Ovary (tissue), 9 donors: ENCODE measurements around the gene ENTPD7. TPM values are rescaled to one million over a fixed set of nuclear protein-coding genes. Genes with fewer than 3 reads are reported as not detected.

Source experiments
- DNase-seq, 5 donors: peaks; one replicate each; pipeline ENCODE4 v3.0.0-alpha.2; 2019 to 2020
- H3K27ac ChIP-seq, 2 donors: fragments of 200-600 bp; one replicate each; pipeline versions ENCODE4 v1.5.1 to v1.8.0; 2019 to 2022
- H3K27me3 ChIP-seq: fragments of 200-600 bp; one replicate; pipeline ENCODE4 v1.8.0; 2022
- H3K36me3 ChIP-seq: fragments of 200-600 bp; sonication (generic); one replicate; pipeline ENCODE4 v1.5.1; 2019
- H3K4me1 ChIP-seq: one replicate; pipeline ENCODE4 v1.8.1; 2013; ENCODE audit warnings: mild to moderate bottlenecking, moderate library complexity; ENCODE audit not compliant: insufficient read depth
- H3K4me3 ChIP-seq: fragments of 200-600 bp; sonication (generic); one replicate; pipeline ENCODE4 v1.5.1; 2017
- H3K9me3 ChIP-seq, 2 donors: fragments of 200-600 bp in 1 of 2; sonication (generic) in 1 of 2; one replicate each; pipeline versions ENCODE4 v1.5.1 to v1.8.1; 2013 to 2019; ENCODE audit warnings: mild to moderate bottlenecking in 1 of 2, moderate library complexity in 1 of 2
- EP300 ChIP-seq: sonication (generic); formaldehyde crosslinking; IDR thresholded peaks from one replicate; pipeline ENCODE4 v1.6.1; 2017; ENCODE audit warnings: antibody characterized with exemption
- POLR2A ChIP-seq: fragments of 450-650 bp; IDR thresholded peaks from one replicate; pipeline ENCODE4 v1.6.1; 2017; ENCODE audit warnings: antibody characterized with exemption, mild to moderate bottlenecking, moderate library complexity
- WGBS, 3 donors: extraction: QIAGEN DNeasy Blood & Tissue Kit in 1 of 3; methylation state at CpG; one replicate each; pipeline versions ENCODE4 v1.1.5 to v1.1.7; 2013 to 2017; 5-methylcytosine and 5-hydroxymethylcytosine counted together
- intact Hi-C, 4 donors: fragments of 100-400 bp; cut with DNase I; formaldehyde crosslinking; loops; one replicate each; pipeline versions ENCODE4 v1.11.0 to v1.15.1; 2022 to 2023
- polyA plus RNA-seq, 2 donors: library from polyadenylated mRNA; stranded (reverse); fragments of 200-250 nt in 1 of 2; fragments of 350-450 nt in 1 of 2; fragmentation: Illumina TruSeq in 1 of 2; extraction: RNeasy Lipid Tissue Mini Kit (QIAGEN cat#74804) in 1 of 2; gene quantifications; one replicate each; pipeline ENCODE4 v1.2.3, GENCODE V29; 2013 to 2014
- total RNA-seq, 7 donors: library from RNA; depleted of rRNA in 2 of 7; stranded (reverse); fragments of >200 nt in 2 of 7; fragmentation: NEBNext Ultra II Directional in 3 of 7; extraction: Animal tissue kit (Norgen Biotek cat#: 25700) in 3 of 7; gene quantifications; one replicate each; pipeline versions ENCODE4 v1.1.0 to v1.2.4, GENCODE V29; 2016 to 2023
- TF ChIP-seq, protein P1 (sequence below), 3 donors: fragments of 450-650 bp in 2 of 3; fragments of 200-600 bp in 1 of 3; IDR thresholded peaks; one replicate each; pipeline versions ENCODE4 v1.5.1 to v1.8.0; 2016 to 2022; ENCODE audit warnings: antibody characterized with exemption in 3 of 3, mild to moderate bottlenecking in 1 of 3
- donor health status: DM: no; HTN: no; CAD: no; lungs with moderate emphysema.
- donor health status: DM: no; HTN: no; CAD: no.
- donor health status: Bipolar disorder and iron deficiency.
- donor health status: DM: yes; HTN: yes; CAD: no.
- donor health status: DM: no; HTN: no; CAD: no.
- donor health status: DM: yes; HTN: yes; CAD: no.

Gene ENTPD7
- total and polyA plus RNA-seq, 9 donors: 1.1 to 8.8 (median 5.3) TPM

DNA sequence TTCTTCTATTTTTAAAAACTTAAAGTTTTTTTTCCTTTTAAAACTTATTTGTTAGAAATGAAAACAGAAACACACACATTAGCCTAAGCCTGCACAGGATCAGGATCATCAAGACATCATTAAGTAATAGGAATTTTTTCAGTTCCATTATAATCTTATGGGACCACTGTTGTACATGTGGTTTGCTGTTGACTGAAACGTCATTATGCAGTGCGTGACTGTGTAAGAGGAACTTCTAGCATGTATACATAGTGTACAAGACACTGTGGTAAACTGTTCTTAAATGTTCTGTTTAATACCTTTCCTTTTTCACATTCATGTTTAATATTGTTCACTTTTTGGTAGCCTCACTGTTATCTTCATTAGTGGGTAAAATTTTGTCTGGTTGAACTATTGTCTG is 12.1 kb downstream of the ENTPD7 start:
- intact Hi-C loops: no loop called here
- 91 to 95% (median 92%) methylated on average over 2 of the region's 2 CpGs for WGBS, 3 donors
- Histone ChIP-seq H3K36me3 (no peaks in the 10 kb centered on the region), H3K9me3 (no peaks in the 10 kb centered on the region), H3K4me3 (no peak overlapping the region), H3K27ac (no peak overlapping the region), H3K4me1 (no peaks in the 10 kb centered on the region), H3K27me3 (no peaks in the 10 kb centered on the region)
- no peak for DNase-seq
- TF ChIP-seq, protein P1, sequence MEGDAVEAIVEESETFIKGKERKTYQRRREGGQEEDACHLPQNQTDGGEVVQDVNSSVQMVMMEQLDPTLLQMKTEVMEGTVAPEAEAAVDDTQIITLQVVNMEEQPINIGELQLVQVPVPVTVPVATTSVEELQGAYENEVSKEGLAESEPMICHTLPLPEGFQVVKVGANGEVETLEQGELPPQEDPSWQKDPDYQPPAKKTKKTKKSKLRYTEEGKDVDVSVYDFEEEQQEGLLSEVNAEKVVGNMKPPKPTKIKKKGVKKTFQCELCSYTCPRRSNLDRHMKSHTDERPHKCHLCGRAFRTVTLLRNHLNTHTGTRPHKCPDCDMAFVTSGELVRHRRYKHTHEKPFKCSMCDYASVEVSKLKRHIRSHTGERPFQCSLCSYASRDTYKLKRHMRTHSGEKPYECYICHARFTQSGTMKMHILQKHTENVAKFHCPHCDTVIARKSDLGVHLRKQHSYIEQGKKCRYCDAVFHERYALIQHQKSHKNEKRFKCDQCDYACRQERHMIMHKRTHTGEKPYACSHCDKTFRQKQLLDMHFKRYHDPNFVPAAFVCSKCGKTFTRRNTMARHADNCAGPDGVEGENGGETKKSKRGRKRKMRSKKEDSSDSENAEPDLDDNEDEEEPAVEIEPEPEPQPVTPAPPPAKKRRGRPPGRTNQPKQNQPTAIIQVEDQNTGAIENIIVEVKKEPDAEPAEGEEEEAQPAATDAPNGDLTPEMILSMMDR (IDR thresholded peaks at IDR 0.05): no peak
- TF ChIP-seq POLR2A (no peak), EP300 (no peak)

DNA sequence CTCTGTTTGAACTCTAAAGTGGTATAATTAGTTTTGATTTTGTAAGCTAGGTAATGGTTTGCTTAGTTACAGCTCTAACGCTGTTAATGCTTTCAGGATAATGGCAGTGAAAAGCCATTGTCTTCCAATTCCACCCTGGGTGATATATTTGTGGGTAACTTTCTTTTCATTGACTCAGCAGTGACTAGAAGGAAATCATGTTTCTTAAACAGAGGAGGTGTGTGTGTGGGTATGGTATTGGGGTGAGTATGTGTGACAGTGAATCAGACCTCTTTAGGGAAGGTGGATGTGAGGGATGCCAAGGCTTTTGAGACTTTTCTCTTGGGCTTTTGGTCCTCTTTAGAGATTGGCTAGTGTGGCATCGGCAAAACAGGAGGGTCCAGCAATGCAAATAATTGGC is 13.6 kb downstream of the ENTPD7 start:
- no peaks in the 10 kb centered on the region for H3K4me1 ChIP-seq
- DNase-seq: no peak
- no peak overlapping the region for H3K4me3 ChIP-seq
- H3K9me3 ChIP-seq: no peaks in the 10 kb centered on the region
- no peak for TF ChIP-seq EP300
- no peaks in the 10 kb centered on the region for H3K27me3 ChIP-seq
- WGBS, 3 donors: 96 to 98% (median 96%) methylated on average over 2 of the region's 2 CpGs
- no peaks in the 10 kb centered on the region for H3K36me3 ChIP-seq
- intact Hi-C loops: no loop called here
- no peak overlapping the region for H3K27ac ChIP-seq

DNA sequence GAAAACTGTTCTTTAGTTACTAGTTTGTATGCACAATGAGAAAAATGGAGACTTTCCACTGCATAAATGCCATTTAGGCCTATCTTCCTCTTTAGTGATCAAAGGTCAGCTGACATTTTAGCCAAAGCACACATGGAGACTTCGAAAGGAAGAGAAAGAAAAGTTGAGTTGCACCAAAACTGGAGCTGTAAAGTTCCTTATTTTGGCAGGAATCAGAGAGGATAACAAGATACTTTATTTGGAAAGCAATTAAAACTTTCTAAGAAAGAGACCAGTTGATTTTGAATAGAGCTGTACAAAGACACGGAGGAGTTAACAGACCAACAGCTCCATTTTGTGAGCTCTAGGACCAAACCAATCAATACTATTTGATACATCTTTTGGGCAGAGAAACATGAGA is 14.2 kb downstream of the ENTPD7 start:
- TF ChIP-seq POLR2A (no peak), EP300 (no peak)
- TF ChIP-seq, protein P1 (IDR thresholded peaks at IDR 0.05): no peak
- 48 to 50% (median 49%) methylated on average over 2 of the region's 2 CpGs for WGBS, 3 donors

DNA sequence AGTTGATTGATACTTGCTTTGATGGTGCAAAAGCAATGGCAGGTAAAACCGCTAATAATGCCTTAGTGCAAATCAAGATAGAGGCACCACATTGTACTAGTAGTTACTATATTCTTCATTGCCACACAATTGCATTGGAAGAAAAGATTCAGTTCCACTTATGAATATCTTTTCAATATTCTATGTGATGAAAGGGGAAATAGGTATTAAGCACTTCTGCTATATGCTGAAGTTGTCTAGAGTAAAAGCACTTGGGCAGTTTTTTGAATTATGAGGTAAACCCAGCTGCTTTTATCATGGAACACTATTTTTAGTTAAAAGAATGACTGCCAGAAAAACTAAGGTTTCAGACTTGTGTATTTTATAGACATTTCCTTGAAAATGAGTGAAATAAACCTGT is 15.5 kb downstream of the ENTPD7 start:
- intact Hi-C loops: no loop called here
- Histone ChIP-seq H3K4me1 (no peaks in the 10 kb centered on the region), H3K27ac (no peak overlapping the region), H3K27me3 (no peaks in the 10 kb centered on the region), H3K9me3 (no peaks in the 10 kb centered on the region), H3K36me3 (no peaks in the 10 kb centered on the region), H3K4me3 (no peak overlapping the region)
- TF ChIP-seq POLR2A (no peak), EP300 (no peak)
- TF ChIP-seq, protein P1 (IDR thresholded peaks at IDR 0.05): no peak
- DNase-seq: no peak
- 86 to 97% (median 91%) methylated on average over 1 of the region's 1 CpG for WGBS, 3 donors

More for the DNA sequence above, 14.2 kb downstream of the ENTPD7 start:
- Histone ChIP-seq H3K27me3 (no peaks in the 10 kb centered on the region), H3K36me3 (no peaks in the 10 kb centered on the region), H3K27ac (no peak overlapping the region), H3K4me1 (no peaks in the 10 kb centered on the region), H3K9me3 (no peaks in the 10 kb centered on the region), H3K4me3 (no peak overlapping the region)
- DNase-seq: no peak
- intact Hi-C loops: no loop called here

DNA sequence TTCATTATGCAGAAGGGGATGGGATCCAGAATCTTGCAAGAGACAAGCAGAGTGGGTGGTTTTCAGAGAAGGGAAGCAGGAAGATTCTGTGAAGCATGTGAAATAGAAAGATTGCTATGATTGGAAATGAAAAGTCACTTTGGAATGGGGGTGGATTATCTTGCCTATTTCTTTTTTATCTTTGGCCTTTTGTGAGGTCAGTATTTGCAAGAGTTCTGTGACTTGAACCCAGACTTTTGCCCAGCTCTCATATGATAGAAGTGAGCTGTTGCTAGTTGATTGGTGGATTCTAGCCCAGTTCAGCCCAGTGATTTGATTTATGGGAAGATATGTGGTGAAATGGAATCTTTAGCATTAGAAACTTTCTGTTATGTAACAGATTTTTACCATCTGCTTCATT is 17.1 kb downstream of the ENTPD7 start:
- intact Hi-C loops: no loop called here
- Histone ChIP-seq H3K27me3 (no peaks in the 10 kb centered on the region), H3K27ac (no peak overlapping the region), H3K36me3 (no peaks in the 10 kb centered on the region), H3K4me3 (no peak overlapping the region), H3K9me3 (no peaks in the 10 kb centered on the region), H3K4me1 (no peaks in the 10 kb centered on the region)
- DNase-seq: no peak
- TF ChIP-seq EP300 (no peak), POLR2A (no peak)
- TF ChIP-seq, protein P1 (IDR thresholded peaks at IDR 0.05): no peak
